Breast epithelium (tissue), 4 donors: ENCODE data around the gene HAUS5. TPM values are rescaled to one million over a fixed set of nuclear protein-coding genes. Genes with fewer than 3 reads are reported as not detected.

Experiments used
- DNase-seq, 2 donors: peaks; one replicate each; pipeline ENCODE4 v3.0.0-alpha.2; 2019; ENCODE audit warnings: low spot score in 2 of 2
- H3K27ac ChIP-seq, 2 donors: fragments of 200-600 bp; sonication (generic) in 1 of 2; one replicate each; pipeline ENCODE4 v1.5.1; 2016 to 2019; ENCODE audit warnings: mild to moderate bottlenecking in 1 of 2
- H3K27me3 ChIP-seq, 2 donors: fragments of 200-600 bp; sonication (generic) in 1 of 2; one replicate each; pipeline versions ENCODE4 v1.5.1 to v1.6.0; 2017 to 2019; ENCODE audit warnings: control low read depth in 1 of 2, mild to moderate bottlenecking in 1 of 2
- H3K36me3 ChIP-seq: fragments of 200-600 bp; one replicate; pipeline ENCODE4 v1.5.1; 2019
- H3K4me1 ChIP-seq, 2 donors: fragments of 200-600 bp; sonication (generic); one replicate each; pipeline ENCODE4 v1.5.1; 2016 to 2019; ENCODE audit warnings: control low read depth in 1 of 2
- H3K4me3 ChIP-seq, 3 donors: fragments of 200-600 bp; sonication (generic); 1 replicate in 2 of 3; 2 replicates in 1 of 3; pipeline ENCODE4 v1.5.1; 2016 to 2019; ENCODE audit warnings: mild to moderate bottlenecking in 3 of 3, moderate library complexity in 2 of 3
- H3K9me3 ChIP-seq, 2 donors: fragments of 200-600 bp; sonication (generic) in 1 of 2; one replicate each; pipeline ENCODE4 v1.5.1; 2016 to 2019; ENCODE audit warnings: control low read depth in 1 of 2
- POLR2A ChIP-seq: fragments of 450-650 bp; IDR thresholded peaks from one replicate; pipeline ENCODE4 v1.6.1; 2016; ENCODE audit warnings: antibody characterized with exemption, mild to moderate bottlenecking, moderate library complexity
- POLR2AphosphoS5 ChIP-seq, 3 donors: sonication (generic); formaldehyde crosslinking; IDR thresholded peaks; one replicate each; pipeline ENCODE4 v1.6.1; 2017; ENCODE audit warnings: antibody characterized with exemption in 3 of 3
- intact Hi-C: fragments of 100-400 bp; cut with DNase I; formaldehyde crosslinking; loops from one replicate; pipeline ENCODE4 v1.15.1; 2023; ENCODE audit warnings: low total_unique reads
- total RNA-seq, 3 donors: library from RNA; depleted of rRNA; stranded (reverse); fragments of >200 nt; gene quantifications; one replicate each; pipeline ENCODE4 v1.1.0, GENCODE V29; 2016
- TF ChIP-seq, protein P1 (sequence below), 3 donors: fragments of 450-650 bp; IDR thresholded peaks; one replicate each; pipeline ENCODE4 v1.5.1; 2016 to 2017; ENCODE audit warnings: antibody characterized with exemption in 3 of 3, mild to moderate bottlenecking in 3 of 3, moderate library complexity in 3 of 3

HAUS5 gene
- total RNA-seq, 3 donors from 2014 or later: 5.9 to 13.0 (median 9.5) TPM

DNA sequence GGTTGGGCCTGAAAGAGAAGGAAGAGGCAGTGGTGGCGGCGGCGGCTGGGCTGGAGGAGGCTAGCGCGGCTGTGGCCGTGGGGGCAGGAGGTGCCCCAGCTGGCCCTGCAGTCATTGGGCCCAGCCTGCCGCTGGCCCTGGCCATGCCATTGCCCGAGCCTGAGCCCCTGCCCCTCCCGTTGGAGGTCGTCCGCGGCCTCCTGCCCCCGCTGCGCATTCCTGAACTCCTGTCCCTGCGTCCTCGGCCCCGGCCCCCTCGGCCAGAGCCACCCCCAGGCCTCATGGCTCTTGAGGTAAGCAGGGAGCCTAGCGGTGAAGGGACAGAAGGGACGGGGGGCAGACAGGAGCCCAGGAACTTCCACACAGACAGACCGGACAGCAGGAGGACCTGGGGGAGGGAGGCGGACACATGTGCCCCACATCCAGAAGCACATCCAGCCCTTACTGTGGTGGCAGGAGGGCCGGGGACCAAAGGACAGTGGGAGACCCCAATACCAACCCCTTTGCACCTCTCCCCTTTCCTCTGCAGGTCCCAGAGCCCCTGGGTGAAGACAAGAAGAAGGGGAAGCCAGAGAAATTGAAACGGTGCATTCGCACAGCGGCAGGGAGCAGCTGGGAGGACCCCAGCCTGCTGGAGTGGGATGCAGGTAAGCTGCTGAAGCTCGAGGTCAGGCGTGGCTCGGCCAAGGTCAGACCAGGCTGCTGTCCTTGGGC lies 21.3 kb downstream of the HAUS5 start:
- H3K9me3 ChIP-seq: no peaks in the 10 kb centered on the region
- H3K36me3 ChIP-seq: peaks cover 6% of the 10 kb centered on the region
- no peak for TF ChIP-seq POLR2A
- TF ChIP-seq, protein P1, sequence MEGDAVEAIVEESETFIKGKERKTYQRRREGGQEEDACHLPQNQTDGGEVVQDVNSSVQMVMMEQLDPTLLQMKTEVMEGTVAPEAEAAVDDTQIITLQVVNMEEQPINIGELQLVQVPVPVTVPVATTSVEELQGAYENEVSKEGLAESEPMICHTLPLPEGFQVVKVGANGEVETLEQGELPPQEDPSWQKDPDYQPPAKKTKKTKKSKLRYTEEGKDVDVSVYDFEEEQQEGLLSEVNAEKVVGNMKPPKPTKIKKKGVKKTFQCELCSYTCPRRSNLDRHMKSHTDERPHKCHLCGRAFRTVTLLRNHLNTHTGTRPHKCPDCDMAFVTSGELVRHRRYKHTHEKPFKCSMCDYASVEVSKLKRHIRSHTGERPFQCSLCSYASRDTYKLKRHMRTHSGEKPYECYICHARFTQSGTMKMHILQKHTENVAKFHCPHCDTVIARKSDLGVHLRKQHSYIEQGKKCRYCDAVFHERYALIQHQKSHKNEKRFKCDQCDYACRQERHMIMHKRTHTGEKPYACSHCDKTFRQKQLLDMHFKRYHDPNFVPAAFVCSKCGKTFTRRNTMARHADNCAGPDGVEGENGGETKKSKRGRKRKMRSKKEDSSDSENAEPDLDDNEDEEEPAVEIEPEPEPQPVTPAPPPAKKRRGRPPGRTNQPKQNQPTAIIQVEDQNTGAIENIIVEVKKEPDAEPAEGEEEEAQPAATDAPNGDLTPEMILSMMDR (IDR thresholded peaks at IDR 0.05): no peak
- TF ChIP-seq POLR2AphosphoS5 (IDR thresholded peaks at IDR 0.05): no peak
- DNase-seq: no peak
- no peak overlapping the region for H3K27ac ChIP-seq
- H3K4me1 ChIP-seq: peaks cover 5 to 7% of the 10 kb centered on the region in 2 donors
- H3K27me3 ChIP-seq: no peaks in the 10 kb centered on the region
- no peak overlapping the region for H3K4me3 ChIP-seq
- intact Hi-C loops: no loop called here

DNA sequence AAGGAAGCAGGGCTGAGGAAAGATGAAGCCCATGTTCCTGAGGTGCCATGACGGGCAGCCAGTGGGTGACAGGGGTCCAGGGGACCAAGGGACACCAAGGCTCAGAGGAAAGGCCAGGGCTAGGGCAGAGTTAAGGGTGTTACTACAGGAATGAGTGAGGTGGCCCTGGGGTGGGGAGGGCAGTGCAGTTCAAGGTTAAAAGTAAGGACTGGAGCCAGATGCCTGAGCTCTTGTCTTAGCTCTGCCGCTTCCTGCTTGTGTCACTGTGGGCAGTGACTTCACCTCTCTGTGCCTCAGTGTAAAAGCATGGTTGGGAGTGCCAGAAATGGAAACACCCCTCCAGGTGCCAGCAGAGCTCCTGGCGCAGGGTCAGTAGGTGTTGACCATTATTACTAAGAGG lies 24.1 kb downstream of the HAUS5 start:
- H3K4me3 ChIP-seq: no peak overlapping the region
- no peak for DNase-seq
- H3K4me1 ChIP-seq: no peaks in the 10 kb centered on the region
- peaks cover 6% of the 10 kb centered on the region for H3K36me3 ChIP-seq
- no peak overlapping the region for H3K27ac ChIP-seq
- no peaks in the 10 kb centered on the region for H3K9me3 ChIP-seq
- H3K27me3 ChIP-seq: no peaks in the 10 kb centered on the region
- intact Hi-C loops: no loop called here
- TF ChIP-seq POLR2A (no peak), POLR2AphosphoS5 (IDR thresholded peaks at IDR 0.05) (no peak)
- TF ChIP-seq, protein P1 (IDR thresholded peaks at IDR 0.05): no peak

DNA sequence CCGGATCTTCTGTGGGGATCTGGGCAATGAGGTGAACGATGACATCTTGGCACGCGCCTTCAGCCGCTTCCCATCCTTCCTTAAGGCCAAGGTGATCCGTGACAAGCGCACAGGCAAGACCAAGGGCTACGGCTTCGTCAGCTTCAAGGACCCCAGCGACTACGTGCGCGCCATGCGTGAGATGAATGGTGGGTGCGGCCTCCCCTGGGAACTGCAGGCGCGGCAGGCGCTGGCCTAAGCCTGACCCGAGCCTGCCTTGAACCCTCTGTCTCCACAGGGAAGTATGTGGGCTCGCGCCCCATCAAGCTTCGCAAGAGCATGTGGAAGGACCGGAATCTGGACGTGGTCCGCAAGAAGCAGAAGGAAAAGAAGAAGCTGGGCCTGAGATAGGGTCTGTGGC lies 24.6 kb downstream of the HAUS5 start:
- intact Hi-C loops: no loop called here
- no peaks in the 10 kb centered on the region for H3K27me3 ChIP-seq
- DNase-seq: no peak
- no peak overlapping the region for H3K4me3 ChIP-seq
- no peaks in the 10 kb centered on the region for H3K4me1 ChIP-seq
- TF ChIP-seq POLR2AphosphoS5 (IDR thresholded peaks at IDR 0.05) (no peak), POLR2A (no peak)
- TF ChIP-seq, protein P1 (IDR thresholded peaks at IDR 0.05): no peak
- H3K27ac ChIP-seq: no peak overlapping the region
- no peaks in the 10 kb centered on the region for H3K9me3 ChIP-seq
- peaks cover 6% of the 10 kb centered on the region for H3K36me3 ChIP-seq

DNA sequence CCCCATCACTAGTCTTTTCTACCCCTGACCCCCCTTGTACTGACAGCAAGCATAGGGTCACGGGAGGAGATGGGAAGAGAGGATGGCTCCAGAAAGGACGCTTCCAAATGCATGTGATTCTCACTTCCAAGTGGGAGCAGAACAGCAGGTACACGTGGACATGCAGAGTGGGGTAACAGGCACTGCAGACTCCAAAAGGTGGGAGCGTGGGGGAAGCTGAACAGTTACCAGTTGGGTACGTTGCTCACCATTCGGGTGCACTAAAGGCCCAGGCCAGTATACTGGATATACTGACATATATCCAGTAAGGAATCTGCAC lies 26.7 kb downstream of the HAUS5 start:
- Histone ChIP-seq H3K4me1 (no peaks in the 10 kb centered on the region), H3K4me3 (no peak overlapping the region), H3K27me3 (no peaks in the 10 kb centered on the region), H3K27ac (no peak overlapping the region), H3K9me3 (no peaks in the 10 kb centered on the region), H3K36me3 (no peaks in the 10 kb centered on the region)
- intact Hi-C loops: no loop called here
- TF ChIP-seq POLR2AphosphoS5 (IDR thresholded peaks at IDR 0.05): no peak
- no peak for TF ChIP-seq POLR2A
- TF ChIP-seq, protein P1 (IDR thresholded peaks at IDR 0.05): no peak
- no peak for DNase-seq

DNA sequence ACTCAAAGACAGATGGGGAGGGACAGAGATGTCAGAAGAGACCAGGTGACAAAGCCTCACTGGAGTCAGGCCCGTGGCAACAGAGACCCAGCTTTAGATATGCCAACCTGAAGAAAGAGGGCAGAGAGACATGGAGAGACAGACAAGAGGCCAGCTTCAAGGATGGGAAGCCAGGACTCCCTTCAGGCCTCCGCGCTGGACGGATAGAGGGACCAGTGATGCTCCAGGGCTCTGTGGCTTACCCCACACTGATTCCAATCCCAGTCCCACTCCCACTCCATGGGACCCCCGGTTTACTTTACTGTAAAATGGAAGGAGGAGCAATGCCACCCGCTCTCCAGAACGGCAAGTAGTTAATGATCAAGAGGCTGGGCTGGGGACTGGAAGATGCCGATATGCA lies 27.3 kb downstream of the HAUS5 start:
- DNase-seq: no peak
- Histone ChIP-seq H3K27ac (no peak overlapping the region), H3K27me3 (no peaks in the 10 kb centered on the region), H3K4me1 (no peaks in the 10 kb centered on the region), H3K36me3 (no peaks in the 10 kb centered on the region), H3K4me3 (no peak overlapping the region), H3K9me3 (no peaks in the 10 kb centered on the region)
- intact Hi-C loops: no loop called here
- no peak for TF ChIP-seq POLR2A
- TF ChIP-seq POLR2AphosphoS5 (IDR thresholded peaks at IDR 0.05): no peak
- TF ChIP-seq, protein P1 (IDR thresholded peaks at IDR 0.05): no peak
